WI38 (cell line): ENCODE data around the gene EXOC1L.

ENCODE experiments used
- H3K4me3 ChIP-seq: 2 replicates; pipeline ENCODE4 v1.5.1; 2011; ENCODE audit warnings: low read depth, mild to moderate bottlenecking, control low read depth, low read length
- CTCF ChIP-seq: IDR thresholded peaks from 2 replicates; pipeline ENCODE4 v1.5.1; 2012; ENCODE audit warnings: low read depth, mild to moderate bottlenecking, control low read depth, low read length

Gene EXOC1L

GRCh38 chr4:55880652-55881280 is 61.2 kb downstream of the EXOC1L start:
- no peak overlapping the region for H3K4me3 ChIP-seq

GRCh38 chr4:55884093-55884850 is 64.7 kb downstream of the EXOC1L start:
- no peak overlapping the region for H3K4me3 ChIP-seq
- TF ChIP-seq CTCF: no peak

More at GRCh38 chr4:55880652-55881280, 61.2 kb downstream of the EXOC1L start:
- no peak for TF ChIP-seq CTCF

GRCh38 chr4:55884851-55885219 is 65.2 kb downstream of the EXOC1L start:
- no peak for TF ChIP-seq CTCF
- no peak overlapping the region for H3K4me3 ChIP-seq
